RWPE2 (cell line): Measurements from ENCODE around the gene DUXB.

Experiments used
- ATAC-seq: fragments of 200-7000 bp; cut with Tn5 transposase; 3 replicates; pipeline ENCODE4 v1.9.1; 2021; ENCODE audit warnings: low read depth
- DNase-seq: peaks from one replicate; pipeline ENCODE4 v3.0.0-alpha.2; 2020; ENCODE audit warnings: low spot score
- H3K27ac ChIP-seq: fragments of 450-650 bp; 2 replicates; pipeline ENCODE4 v1.5.1; 2017; ENCODE audit warnings: mild to moderate bottlenecking; ENCODE audit not compliant: poor library complexity, severe bottlenecking
- H3K27me3 ChIP-seq: fragments of 250-450 bp; sonication (Bioruptor Pico); 2 replicates; pipeline ENCODE4 v1.5.1; 2021; ENCODE audit warnings: mild to moderate bottlenecking, moderate library complexity; ENCODE audit not compliant: insufficient read depth, poor library complexity, severe bottlenecking
- H3K36me3 ChIP-seq: fragments of 250-450 bp; sonication (Bioruptor Pico); 2 replicates; pipeline ENCODE4 v1.5.1; 2020; ENCODE audit warnings: low read depth, mild to moderate bottlenecking, moderate library complexity
- H3K4me1 ChIP-seq: fragments of 250-450 bp; sonication (Bioruptor Pico); 2 replicates; pipeline ENCODE4 v1.5.1; 2021; ENCODE audit warnings: mild to moderate bottlenecking, moderate library complexity; ENCODE audit not compliant: insufficient read depth, poor library complexity, severe bottlenecking
- H3K4me3 ChIP-seq: fragments of 250-450 bp; sonication (Bioruptor Pico); 2 replicates; pipeline ENCODE4 v1.5.1; 2021; ENCODE audit warnings: mild to moderate bottlenecking, moderate library complexity; ENCODE audit not compliant: severe bottlenecking
- H3K9me3 ChIP-seq: fragments of 250-450 bp; sonication (Bioruptor Pico); 2 replicates; pipeline ENCODE4 v1.5.1; 2021; ENCODE audit warnings: mild to moderate bottlenecking, moderate library complexity; ENCODE audit not compliant: severe bottlenecking
- CTCF ChIP-seq: fragments of 450-650 bp; IDR thresholded peaks from one replicate; pipeline ENCODE4 v1.5.1; 2017; ENCODE audit warnings: mild to moderate bottlenecking, moderate library complexity; ENCODE audit not compliant: poor library complexity, severe bottlenecking

DUXB gene

GRCh38 chr16:75742424-75743047 is 41.3 kb upstream of the DUXB start:
- H3K27ac ChIP-seq: no peak overlapping the region
- TF ChIP-seq CTCF: no peak
- DNase-seq: no peak

GRCh38 chr16:75733305-75734211 is 32.3 kb upstream of the DUXB start:
- DNase-seq: no peak
- Histone ChIP-seq H3K9me3 (no peaks in the 10 kb centered on the region), H3K27ac (no peak overlapping the region), H3K4me3 (no peak overlapping the region), H3K36me3 (no peaks in the 10 kb centered on the region), H3K4me1 (no peaks in the 10 kb centered on the region), H3K27me3 (no peaks in the 10 kb centered on the region)
- no peak for TF ChIP-seq CTCF
- peak; percentile 36; the same call in 2 of the 3 replicates for ATAC-seq

More at GRCh38 chr16:75742424-75743047, 41.3 kb upstream of the DUXB start:
- Histone ChIP-seq H3K36me3 (no peaks in the 10 kb centered on the region), H3K4me3 (no peak overlapping the region), H3K27me3 (no peaks in the 10 kb centered on the region), H3K4me1 (no peaks in the 10 kb centered on the region), H3K9me3 (peaks cover 24% of the 10 kb centered on the region)
- no peak for ATAC-seq

- H3K27me3 ChIP-seq: no peaks in the 10 kb centered on the region
- no peak for TF ChIP-seq CTCF
- no peak overlapping the region for H3K27ac ChIP-seq
- no peaks in the 10 kb centered on the region for H3K4me1 ChIP-seq
- DNase-seq: no peak
- no peak overlapping the region for H3K4me3 ChIP-seq
- no peaks in the 10 kb centered on the region for H3K36me3 ChIP-seq
- ATAC-seq: no peak
- H3K9me3 ChIP-seq: no peaks in the 10 kb centered on the region
Observed at GRCh38 chr16:75732871-75733270, 31.6 kb upstream of the DUXB start.

GRCh38 chr16:75727221-75727620 is 26.0 kb upstream of the DUXB start:
- Histone ChIP-seq H3K36me3 (no peaks in the 10 kb centered on the region), H3K4me3 (no peak overlapping the region), H3K9me3 (no peaks in the 10 kb centered on the region), H3K27ac (no peak overlapping the region), H3K27me3 (no peaks in the 10 kb centered on the region), H3K4me1 (no peaks in the 10 kb centered on the region)
- no peak for TF ChIP-seq CTCF
- ATAC-seq: no peak
- DNase-seq: no peak
